Calu3 (cell line): Measurements from ENCODE around the gene LOC128125822.

Source experiments
- BruUV-seq: library from RNA; stranded (reverse); fragments of 400-500 nt; replicated peaks from 2 replicates; lab custom pipeline; 2021; lab: Mats Ljungman, UMichigan
- CTCF ChIA-PET: fragments of 300-600 bp; sonication (Branson Sonifier 250); formaldehyde crosslinking; loops from one replicate; lab custom pipeline; 2022; ENCODE audit warnings: antibody characterized with exemption; lab: Charles Lee
- DNase-seq: peaks from one replicate; pipeline ENCODE4 v3.0.0; 2022
- H3K27ac Mint-ChIP-seq: one replicate; pipeline ENCODE4 v1.8.0; 2022; ENCODE audit warnings: mixed read lengths; ENCODE audit not compliant: unreplicated experiment
- H3K27me3 Mint-ChIP-seq: one replicate; pipeline ENCODE4 v1.8.0; 2022; ENCODE audit warnings: mixed read lengths; ENCODE audit not compliant: unreplicated experiment
- H3K36me3 Mint-ChIP-seq: one replicate; pipeline ENCODE4 v1.8.0; 2022; ENCODE audit warnings: mild to moderate bottlenecking, moderate library complexity, mixed read lengths; ENCODE audit not compliant: insufficient read depth, unreplicated experiment
- H3K4me1 Mint-ChIP-seq: one replicate; pipeline ENCODE4 v1.8.0; 2022; ENCODE audit warnings: mild to moderate bottlenecking, low read depth, mixed read lengths; ENCODE audit not compliant: unreplicated experiment
- H3K4me3 Mint-ChIP-seq: one replicate; pipeline ENCODE4 v1.8.0; 2022; ENCODE audit warnings: mild to moderate bottlenecking, low read depth, moderate library complexity, mixed read lengths; ENCODE audit not compliant: unreplicated experiment
- H3K9me3 Mint-ChIP-seq: one replicate; pipeline ENCODE4 v1.8.0; 2022; ENCODE audit warnings: low read depth, mixed read lengths; ENCODE audit not compliant: unreplicated experiment
- CTCF ChIP-seq: fragments of 200-600 bp; IDR thresholded peaks from one replicate; pipeline ENCODE4 v1.8.0; 2022; ENCODE audit warnings: antibody characterized with exemption; ENCODE audit not compliant: unreplicated experiment
- intact Hi-C: fragments of 100-400 bp; cut with micrococcal nuclease; formaldehyde crosslinking; loops from one replicate; pipeline ENCODE4 v1.10.0; 2022; ENCODE audit not compliant: unreplicated experiment

Gene LOC128125822

GRCh38 chr6:63553900-63554299, 18.4 kb upstream of the LOC128125822 start:
- H3K4me1 Mint-ChIP-seq = peaks cover 9% of the 10 kb centered on the region
- no peak overlapping the region for H3K4me3 Mint-ChIP-seq
- no peak for TF ChIP-seq CTCF
- no peaks in the 10 kb centered on the region for H3K9me3 Mint-ChIP-seq
- CTCF ChIA-PET = interaction anchor here (0.9 kb wide), 1 partner anchor 26 kb away, joined by 3 read pairs; no protein-coding TSS in a partner anchor
- no peaks in the 10 kb centered on the region for H3K36me3 Mint-ChIP-seq
- no TSS peak for BruUV-seq
- DNase-seq = no peak
- intact Hi-C loops = no loop called here
- H3K27ac Mint-ChIP-seq = no peak overlapping the region
- no peaks in the 10 kb centered on the region for H3K27me3 Mint-ChIP-seq

- Mint-ChIP-seq H3K4me1 (peaks cover 9% of the 10 kb centered on the region), H3K9me3 (no peaks in the 10 kb centered on the region)
Measured at GRCh38 chr6:63554782-63555181, 17.5 kb upstream of the LOC128125822 start.

GRCh38 chr6:63556369-63556768, 15.9 kb upstream of the LOC128125822 start:
- DNase-seq = no peak

More at GRCh38 chr6:63554782-63555181, 17.5 kb upstream of the LOC128125822 start:
- intact Hi-C loops = no loop called here
- Mint-ChIP-seq H3K27me3 (no peaks in the 10 kb centered on the region), H3K27ac (no peak overlapping the region), H3K4me3 (no peak overlapping the region), H3K36me3 (no peaks in the 10 kb centered on the region)
- no peak for DNase-seq
- CTCF ChIA-PET = no interaction called here
- BruUV-seq = no TSS peak
- TF ChIP-seq CTCF = no peak

GRCh38 chr6:63558278-63558677, 14.0 kb upstream of the LOC128125822 start:
- no TSS peak for BruUV-seq
- CTCF ChIA-PET = no interaction called here
- no peaks in the 10 kb centered on the region for H3K9me3 Mint-ChIP-seq
- H3K27ac Mint-ChIP-seq = no peak overlapping the region
- H3K36me3 Mint-ChIP-seq = no peaks in the 10 kb centered on the region
- TF ChIP-seq CTCF = no peak
- no peaks in the 10 kb centered on the region for H3K27me3 Mint-ChIP-seq
- no peak overlapping the region for H3K4me3 Mint-ChIP-seq
- H3K4me1 Mint-ChIP-seq = peaks cover 22% of the 10 kb centered on the region
- no peak for DNase-seq
- intact Hi-C loops = no loop called here

More at GRCh38 chr6:63556369-63556768, 15.9 kb upstream of the LOC128125822 start:
- no peaks in the 10 kb centered on the region for H3K36me3 Mint-ChIP-seq
- CTCF ChIA-PET = no interaction called here
- intact Hi-C loops = no loop called here
- no peak overlapping the region for H3K4me3 Mint-ChIP-seq
- no peak overlapping the region for H3K27ac Mint-ChIP-seq
- peaks cover 20% of the 10 kb centered on the region for H3K4me1 Mint-ChIP-seq
- BruUV-seq = no TSS peak
- H3K27me3 Mint-ChIP-seq = no peaks in the 10 kb centered on the region
- no peaks in the 10 kb centered on the region for H3K9me3 Mint-ChIP-seq
- no peak for TF ChIP-seq CTCF
